GM20431 (cell line): ENCODE data around the gene UTP18.
"Not testable (repeated sequence)": the region's sequence is repeated elsewhere in the genome, so short reads cannot be mapped to it uniquely, and the experiment has no call there.

Experiments used
- in situ Hi-C: fragments of 300-500 bp; cut with MseI, MboI; formaldehyde crosslinking; loops from one replicate; pipeline ENCODE4 v1.15.0; 2020; ENCODE audit warnings: low sequenced_read_pairs; ENCODE audit not compliant: unreplicated experiment

Gene UTP18

DNA sequence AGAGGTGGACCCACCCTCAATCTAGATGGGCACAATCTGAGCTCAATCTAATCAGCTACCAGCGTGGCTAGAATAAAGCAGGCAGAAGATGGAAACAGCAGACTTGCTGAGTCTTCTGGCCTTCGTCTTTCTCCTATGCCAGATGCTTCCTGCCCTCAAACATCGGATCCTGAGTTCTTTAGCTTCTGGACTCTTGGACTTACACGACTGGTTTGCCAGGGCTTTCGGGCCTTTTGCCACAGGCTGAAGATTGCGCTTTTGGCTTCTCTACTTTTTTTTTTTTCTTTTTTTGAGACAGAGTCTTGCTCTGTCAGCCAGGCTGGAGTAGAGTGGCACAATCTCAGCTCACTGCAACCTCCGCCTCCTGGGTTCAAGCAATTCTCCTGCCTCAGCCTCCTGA lies 65.1 kb downstream of the UTP18 start:
- in situ Hi-C loops, result no loop called here

- in situ Hi-C loops, result not testable (repeated sequence)
Observed at GRCh38 chr17:51330861-51331503, 70.6 kb downstream of the UTP18 start.

DNA sequence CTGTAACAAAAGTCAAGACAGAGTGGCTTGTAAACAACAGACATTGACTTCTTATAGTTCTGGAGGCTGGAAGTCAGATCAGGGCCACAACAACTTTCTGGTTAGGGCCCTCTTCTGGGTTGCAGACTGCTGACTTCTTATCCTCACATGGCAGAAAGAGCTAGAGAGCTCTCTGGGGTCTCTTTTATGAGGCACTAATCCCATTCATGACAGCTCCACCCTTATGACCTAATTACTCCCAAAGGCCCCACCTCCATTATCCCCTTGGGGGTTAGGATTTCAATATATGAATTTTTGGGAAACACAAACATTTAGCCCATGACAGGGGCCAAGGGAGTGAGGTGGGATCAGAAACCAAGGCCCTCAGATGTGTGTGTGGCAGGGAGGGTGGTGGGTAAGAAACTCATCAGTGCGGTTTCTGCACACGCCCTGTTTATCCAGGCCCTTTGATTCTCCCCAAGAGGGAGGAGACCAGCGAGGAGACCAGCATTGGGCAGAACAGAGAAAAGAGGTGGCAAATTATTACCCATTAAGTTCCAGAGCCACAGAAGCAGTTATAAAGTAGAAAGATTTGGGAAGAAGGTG lies 74.8 kb downstream of the UTP18 start:
- in situ Hi-C loops, result no loop called here

DNA sequence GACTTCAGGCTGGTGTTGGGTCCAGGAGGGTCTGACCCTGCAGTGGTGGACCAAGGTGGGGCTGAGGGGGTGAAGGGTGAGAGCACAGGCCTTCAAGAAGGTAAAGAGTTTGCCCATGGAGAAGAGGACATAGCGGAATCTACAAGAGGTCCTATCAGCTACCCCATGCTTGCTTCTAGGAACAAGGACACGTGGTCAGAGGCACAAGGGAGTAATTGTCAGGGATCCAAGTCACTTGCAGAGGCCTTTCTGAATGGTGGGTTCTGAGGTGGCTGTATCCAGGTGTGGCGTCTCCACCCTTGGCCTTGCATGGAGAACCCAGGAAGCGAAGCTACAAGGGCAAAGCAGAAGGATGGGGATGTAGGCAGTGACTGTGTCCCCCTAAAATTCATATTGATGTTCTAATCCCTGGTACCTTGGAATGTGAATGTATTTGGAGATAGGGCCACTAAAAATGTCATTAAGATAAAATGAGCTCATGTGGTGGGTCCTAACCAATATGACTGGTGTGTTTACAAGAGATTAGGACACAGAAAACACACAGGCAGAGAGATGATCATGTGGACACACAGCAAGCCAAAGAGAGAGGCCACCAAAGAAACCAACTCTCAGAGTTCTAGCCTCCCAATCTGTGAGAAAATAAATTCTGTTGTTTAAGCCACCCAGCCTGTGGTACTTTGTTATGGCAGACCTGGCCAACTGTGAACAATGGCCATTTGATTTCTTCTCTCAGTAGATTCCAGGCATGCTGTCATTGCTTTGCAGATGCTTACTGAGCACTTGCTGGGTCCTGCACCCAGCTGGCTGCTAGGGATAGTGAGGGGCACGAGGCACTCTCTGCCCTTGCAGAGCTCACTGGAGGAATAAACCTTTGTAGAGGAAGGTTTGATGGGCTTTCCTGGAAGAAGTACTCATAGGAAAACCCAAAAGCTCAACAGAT lies 75.8 kb downstream of the UTP18 start:
- in situ Hi-C loops, result no loop called here

GRCh38 chr17:51341457-51341856 lies 81.1 kb downstream of the UTP18 start:
- in situ Hi-C loops, result no loop called here

GRCh38 chr17:51342257-51342656 lies 81.9 kb downstream of the UTP18 start:
- in situ Hi-C loops, result no loop called here

- in situ Hi-C loops, result no loop called here
Observed at GRCh38 chr17:51344532-51344931, 84.2 kb downstream of the UTP18 start.

GRCh38 chr17:51346218-51346982 lies 86.1 kb downstream of the UTP18 start:
- in situ Hi-C loops, result no loop called here
